T-helper 2 cell (primary cell): Measurements from ENCODE around the gene SCGB1C1.
"Not testable (repeated sequence)": the region's sequence is repeated elsewhere in the genome, so short reads cannot be mapped to it uniquely, and the experiment has no call there.

ENCODE experiments used
- DNase-seq, 5 experiments: peaks; one replicate each; pipeline versions ENCODE4 v3.0.0 to v3.0.0-alpha.2; 2012 to 2022
- total RNA-seq, 2 donors: gene quantifications; one replicate each; lab custom pipeline; 2026; lab: John Stamatoyannopoulos, UW

SCGB1C1 gene
- 0 reads per million in 2 donors for total RNA-seq

GRCh38 chr11:192674-193128, at the start of gene SCGB1C1:
TSS of gene SCGB1C1 (plus strand) at chr11:193078. CDS start at chr11:193100, 22 bp downstream.
- DNase-seq: not testable (repeated sequence)

- DNase-seq: not testable (repeated sequence)
These were observed 12.6 kb upstream of the SCGB1C1 start for GRCh38 chr11:180242-180641.

DNA sequence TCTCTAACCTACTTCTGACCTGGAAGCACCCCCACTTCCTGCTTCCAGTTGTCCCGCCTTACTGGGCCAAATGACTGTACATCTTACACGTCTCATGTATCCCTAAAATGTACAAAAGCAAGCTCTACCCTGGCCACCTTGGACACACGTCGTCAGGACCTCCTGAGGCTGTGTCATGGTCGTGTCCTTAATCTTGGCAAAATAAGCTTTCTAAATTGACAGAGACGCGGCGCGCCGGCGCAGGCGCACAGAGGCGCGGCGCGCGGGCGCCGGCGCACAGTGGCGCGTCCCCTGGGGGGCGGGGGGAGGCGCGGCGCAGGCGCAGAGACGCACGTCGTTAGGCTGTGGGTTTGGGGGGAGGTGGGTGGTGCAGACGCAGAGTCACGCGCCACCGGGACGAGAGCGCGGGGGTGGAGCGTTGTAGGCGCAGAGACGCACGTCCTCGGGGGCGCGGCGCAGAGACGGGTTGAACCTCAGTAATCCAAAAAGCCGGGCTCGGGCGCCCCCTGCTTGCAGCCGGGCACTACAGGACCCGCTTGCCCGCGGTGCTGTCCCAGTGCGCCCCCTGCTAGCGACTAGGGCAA, 3.6 kb upstream of the SCGB1C1 start:
- DNase-seq: not testable (repeated sequence)

DNA sequence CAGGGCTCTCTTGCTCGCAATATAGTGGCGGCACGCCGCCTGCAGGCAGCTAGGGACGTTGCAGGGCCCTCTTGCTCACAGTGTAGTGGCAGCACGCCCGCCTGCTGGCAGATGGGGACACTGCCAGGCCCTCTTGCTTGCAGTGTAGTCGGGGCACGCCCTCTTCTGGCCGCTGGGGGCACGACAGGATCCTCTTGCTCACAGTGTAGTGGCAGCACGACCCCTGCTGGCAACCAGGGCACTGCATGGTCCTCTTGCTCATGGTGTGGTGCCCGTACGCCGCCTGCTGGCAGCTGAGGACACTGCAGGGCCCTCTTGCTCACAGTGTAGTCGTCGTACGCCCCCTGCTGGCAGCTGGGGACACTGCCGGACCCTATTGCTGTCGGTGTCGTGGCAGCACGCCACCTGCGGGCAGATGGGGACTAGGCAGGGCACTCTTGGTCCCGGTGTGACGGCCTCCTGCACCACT, 3.0 kb upstream of the SCGB1C1 start:
- DNase-seq: peak in 3 of 5 experiments; percentile 33 to 58 (median 46)

DNA sequence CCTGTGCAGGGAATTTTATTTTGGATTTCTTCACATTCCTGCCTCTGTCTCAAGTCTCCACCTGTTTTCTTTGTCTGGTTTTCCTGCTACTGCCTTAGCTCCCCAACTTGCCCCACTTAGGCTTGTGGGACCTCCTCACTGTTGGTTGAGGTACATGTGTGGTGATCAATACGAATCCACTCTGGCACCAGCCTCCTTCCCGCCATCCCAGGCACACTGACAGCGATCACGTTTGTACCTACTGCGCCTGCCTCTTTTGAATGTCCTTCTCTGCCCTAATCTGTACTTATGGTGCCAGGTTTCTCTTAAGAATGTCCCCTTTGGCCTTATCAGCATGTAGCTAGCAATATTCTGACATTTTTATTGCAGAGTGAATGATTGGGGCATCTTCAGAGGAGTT, 2.3 kb upstream of the SCGB1C1 start:
- DNase-seq: not testable (repeated sequence)

GRCh38 chr11:191490-192478, 1.1 kb upstream of the SCGB1C1 start:
- peak in 3 of 5 experiments; percentile 22 to 37 (median 27) for DNase-seq

- DNase-seq: not testable (repeated sequence)
These were observed 603 bp downstream of the SCGB1C1 start for GRCh38 chr11:193481-193880.

DNA sequence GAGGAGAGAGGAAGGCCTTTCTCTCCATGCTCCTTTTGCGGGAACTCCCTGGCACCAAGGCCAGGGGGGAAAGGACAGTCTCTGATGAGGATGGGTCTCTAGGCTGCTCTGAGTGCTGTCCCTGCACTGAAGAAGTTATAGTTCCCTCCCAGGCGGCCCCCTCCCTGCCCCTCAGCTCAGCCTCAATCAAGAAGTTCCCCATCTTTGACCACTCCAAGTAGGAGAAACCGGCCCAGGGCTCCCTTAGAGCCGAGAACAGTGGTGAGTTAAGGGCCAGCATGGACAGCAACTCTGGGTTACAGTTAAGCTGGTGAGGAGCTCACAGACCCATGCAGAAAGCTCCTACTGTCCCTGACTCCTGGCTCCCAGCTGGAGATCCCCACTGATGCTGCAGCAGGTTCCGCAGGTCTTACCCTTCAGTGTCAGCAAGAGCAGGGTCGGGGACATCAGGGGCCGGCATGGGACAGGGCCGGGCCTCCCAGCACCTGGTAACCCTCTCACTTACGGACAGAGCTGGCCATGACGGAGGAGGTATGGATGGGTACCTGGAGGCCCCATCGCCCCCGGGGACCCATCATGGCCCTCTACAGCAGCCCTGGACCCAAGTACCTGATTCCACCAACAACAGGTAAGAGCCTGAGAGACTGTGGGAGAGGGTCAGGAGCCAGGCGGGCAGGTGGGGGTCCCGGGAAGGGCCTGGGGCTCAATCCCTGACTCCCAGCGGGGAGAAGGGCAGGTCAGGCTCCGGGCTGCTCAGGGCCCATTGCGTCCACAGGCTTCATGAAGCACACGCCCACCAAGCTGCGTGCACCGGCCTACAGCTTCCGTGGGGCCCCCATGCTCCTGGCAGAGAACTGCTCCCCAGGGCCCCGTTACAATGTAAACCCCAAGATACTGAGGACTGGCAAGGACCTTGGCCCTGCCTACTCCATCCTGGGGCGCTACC, 4.2 kb downstream of the SCGB1C1 start:
- no peak for DNase-seq

DNA sequence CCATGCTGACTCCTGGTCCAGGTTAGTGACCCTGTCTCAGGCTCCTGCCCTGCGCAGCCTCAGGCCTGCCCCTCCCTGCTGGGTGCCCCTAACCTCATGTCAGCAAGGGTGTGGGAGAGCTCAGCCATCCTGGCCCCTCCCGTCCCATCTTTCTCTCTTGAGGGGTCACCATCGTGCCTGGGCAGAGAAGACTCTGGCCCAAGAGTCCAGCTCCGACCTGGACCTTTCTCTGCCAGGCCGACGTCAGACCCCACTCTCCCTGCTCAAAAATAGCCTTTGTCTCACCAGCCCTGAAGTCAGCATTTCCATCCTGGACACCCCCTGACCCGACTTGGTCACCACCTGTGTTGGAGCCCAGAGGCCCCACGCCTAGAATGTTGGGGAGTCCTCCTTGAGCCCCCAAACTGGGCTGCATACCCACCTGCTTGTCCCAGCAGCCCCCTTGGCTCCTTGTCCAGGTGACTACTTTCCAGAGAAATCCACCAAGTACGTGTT, 4.9 kb downstream of the SCGB1C1 start:
- no peak for DNase-seq

DNA sequence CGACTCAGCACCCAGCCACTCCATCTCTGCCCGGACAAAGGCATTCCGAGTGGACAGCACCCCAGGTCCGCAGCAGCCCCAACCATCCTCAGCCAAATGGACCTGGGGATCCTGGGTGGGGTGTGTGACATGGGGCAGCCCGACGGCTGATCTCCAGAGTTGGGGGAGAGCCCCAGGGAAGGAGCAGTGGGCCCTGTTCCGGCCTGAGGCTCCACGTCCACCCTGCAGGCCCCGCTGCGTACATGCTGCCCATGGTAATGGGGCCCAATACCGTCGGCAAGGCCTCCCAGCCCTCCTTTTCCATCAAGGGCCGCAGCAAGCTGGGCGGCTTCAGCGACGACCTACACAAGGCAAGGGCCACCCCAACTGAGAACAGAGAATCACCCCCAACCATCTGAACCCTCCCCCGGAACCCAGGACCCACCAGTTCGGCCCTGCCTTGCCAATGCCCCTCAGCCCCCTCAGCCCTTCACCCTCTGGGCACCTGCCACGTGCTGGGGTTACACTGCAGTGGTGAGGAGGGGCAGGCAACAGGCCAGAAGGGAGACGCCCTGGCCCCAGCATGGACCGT, 5.4 kb downstream of the SCGB1C1 start:
- DNase-seq: no peak

DNA sequence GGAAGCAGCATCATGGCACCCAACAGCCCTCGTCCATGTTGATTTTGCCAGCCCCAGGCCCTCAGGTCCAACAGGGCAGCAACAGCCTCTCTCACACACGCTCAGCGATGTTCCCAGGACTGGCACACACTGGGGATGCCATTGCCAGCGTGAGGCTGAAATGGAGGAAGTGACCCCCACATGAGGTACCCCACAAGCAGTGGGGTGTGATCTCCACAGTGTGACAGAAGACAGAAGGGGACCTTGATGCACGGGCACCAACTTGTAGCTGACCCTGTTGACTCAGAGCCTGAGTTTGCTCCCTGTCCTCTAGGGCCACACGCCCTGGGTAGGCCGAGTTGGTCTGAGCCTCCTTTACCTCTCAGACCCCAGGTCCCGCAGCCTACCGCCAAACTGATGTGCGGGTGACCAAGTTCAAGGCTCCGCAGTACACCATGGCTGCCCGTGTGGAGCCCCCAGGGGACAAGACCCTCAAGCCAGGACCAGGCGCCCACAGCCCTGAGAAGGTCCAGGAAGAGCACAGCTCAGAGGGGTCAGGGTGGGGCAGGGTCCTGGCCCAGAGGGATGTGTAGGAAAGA, 6.2 kb downstream of the SCGB1C1 start:
- DNase-seq: no peak

DNA sequence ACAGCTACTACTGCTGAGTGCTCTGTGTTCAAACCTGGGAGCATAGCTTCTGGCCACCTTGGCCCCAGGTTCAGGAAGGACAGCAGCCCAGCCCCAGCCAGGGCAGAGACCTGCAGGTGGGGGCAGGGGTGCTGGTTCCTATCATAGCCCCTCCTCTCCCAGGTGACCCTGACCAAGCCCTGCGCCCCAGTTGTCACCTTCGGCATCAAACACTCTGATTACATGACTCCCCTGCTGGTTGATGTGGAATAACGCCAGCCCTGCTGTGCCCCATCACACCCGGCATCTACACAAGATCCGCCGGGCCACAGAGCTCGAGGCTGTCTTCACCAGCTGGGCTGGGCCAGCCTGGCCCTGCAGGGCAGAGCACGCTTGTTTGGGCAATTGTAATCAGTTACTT, 6.9 kb downstream of the SCGB1C1 start:
- no peak for DNase-seq

- DNase-seq: no peak
These were observed 7.5 kb downstream of the SCGB1C1 start for GRCh38 chr11:200224-201003.

DNA sequence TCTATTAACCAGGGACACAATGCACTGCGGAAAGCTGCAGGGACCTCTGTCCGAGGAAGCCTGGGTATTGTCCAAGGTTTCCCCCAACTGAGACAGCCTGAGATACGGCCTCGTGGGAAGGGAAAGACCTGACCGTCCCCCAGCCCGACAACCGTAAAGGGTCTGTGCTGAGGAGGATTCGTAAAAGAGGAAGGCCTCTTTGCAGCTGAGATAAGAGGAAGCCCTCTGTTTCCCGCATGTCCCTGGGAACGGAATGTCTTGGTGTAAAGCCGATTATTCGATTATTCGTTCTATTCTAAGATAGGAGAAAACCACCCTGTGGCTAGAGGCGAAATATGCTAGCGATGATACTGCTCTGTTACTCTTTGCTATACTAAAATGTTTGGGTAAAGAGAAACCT, 9.1 kb downstream of the SCGB1C1 start:
- peak in 1 of 5 experiments; percentile 26 for DNase-seq

GRCh38 chr11:202490-202889, 9.6 kb downstream of the SCGB1C1 start:
- no peak for DNase-seq

GRCh38 chr11:203056-203944, 10.4 kb downstream of the SCGB1C1 start:
- no peak for DNase-seq

GRCh38 chr11:203945-204586, 11.2 kb downstream of the SCGB1C1 start:
- DNase-seq: no peak

DNA sequence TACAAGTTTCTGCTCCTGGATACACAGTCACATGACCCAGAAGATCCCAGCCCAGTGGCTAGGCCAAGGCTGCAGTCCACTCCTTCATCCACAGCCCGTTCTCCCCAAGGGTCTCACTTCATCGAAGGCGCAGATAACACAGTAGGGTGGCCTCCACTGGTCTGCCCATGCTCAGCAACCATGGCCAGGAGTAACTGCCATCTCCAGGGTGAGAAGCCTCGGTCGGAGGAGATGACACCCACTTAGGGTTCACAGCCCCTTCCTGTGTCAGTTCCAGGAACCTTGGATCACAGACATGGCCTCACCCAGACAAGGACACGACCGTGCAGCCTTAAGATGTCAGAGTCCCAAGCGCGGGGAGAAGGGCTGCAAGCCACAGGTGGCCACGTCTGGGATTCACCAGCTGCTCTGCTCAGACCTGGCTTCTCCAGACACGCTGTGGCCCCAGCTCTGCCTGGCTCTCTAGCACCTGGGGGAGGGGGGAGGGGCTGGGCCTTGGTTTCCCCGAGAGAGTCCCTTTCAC, 11.8 kb downstream of the SCGB1C1 start:
- DNase-seq: no peak
